Mucosa of stomach (tissue), 1 donor: ENCODE data around the gene RANBP17.
"Not testable (repeated sequence)": the region's sequence is repeated elsewhere in the genome, so short reads cannot be mapped to it uniquely, and the experiment has no call there.

Experiments used
- H3K27me3 ChIP-seq: one replicate; pipeline ENCODE4 v1.7.0; 2013; ENCODE audit warnings: mild to moderate bottlenecking, low read length; ENCODE audit not compliant: control insufficient read depth, insufficient read depth
- H3K36me3 ChIP-seq: one replicate; pipeline ENCODE4 v1.7.0; 2013; ENCODE audit warnings: low read length; ENCODE audit not compliant: control insufficient read depth, insufficient read depth
- H3K4me1 ChIP-seq: one replicate; pipeline ENCODE4 v1.7.0; 2013; ENCODE audit warnings: mild to moderate bottlenecking, low read length; ENCODE audit not compliant: control insufficient read depth, insufficient read depth
- H3K4me3 ChIP-seq: one replicate; pipeline ENCODE4 v1.7.0; 2013; ENCODE audit warnings: low read length
- H3K9ac ChIP-seq: one replicate; pipeline ENCODE4 v1.7.0; 2013; ENCODE audit warnings: mild to moderate bottlenecking, low read length, moderate library complexity
- H3K9me3 ChIP-seq: one replicate; pipeline ENCODE4 v1.7.0; 2013; ENCODE audit warnings: mild to moderate bottlenecking, low read length, moderate library complexity; ENCODE audit not compliant: control insufficient read depth
- donor health status: Pancreatic carcinoma.

RANBP17 gene

DNA sequence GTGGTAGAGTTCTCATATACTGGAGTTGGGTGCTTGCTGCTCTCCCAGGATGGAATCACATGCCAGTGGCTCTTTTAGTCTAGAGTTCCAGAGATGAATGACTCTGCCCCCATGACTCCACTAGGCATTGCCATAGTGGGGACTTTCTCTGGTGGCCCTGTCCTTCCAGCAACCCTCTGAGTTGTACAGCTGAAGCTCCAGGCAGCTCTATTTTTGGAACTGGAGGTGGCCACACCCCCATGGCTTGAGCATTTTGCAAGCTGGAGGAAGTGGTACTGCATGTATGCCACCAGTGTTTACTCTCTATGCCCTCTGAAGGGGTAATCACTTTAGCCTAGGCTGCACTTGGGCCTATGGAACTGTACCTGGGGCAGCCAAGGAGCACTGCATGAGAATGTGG, 112.6 kb downstream of the RANBP17 start:
- H3K4me1 ChIP-seq, result no peaks in the 10 kb centered on the region

DNA sequence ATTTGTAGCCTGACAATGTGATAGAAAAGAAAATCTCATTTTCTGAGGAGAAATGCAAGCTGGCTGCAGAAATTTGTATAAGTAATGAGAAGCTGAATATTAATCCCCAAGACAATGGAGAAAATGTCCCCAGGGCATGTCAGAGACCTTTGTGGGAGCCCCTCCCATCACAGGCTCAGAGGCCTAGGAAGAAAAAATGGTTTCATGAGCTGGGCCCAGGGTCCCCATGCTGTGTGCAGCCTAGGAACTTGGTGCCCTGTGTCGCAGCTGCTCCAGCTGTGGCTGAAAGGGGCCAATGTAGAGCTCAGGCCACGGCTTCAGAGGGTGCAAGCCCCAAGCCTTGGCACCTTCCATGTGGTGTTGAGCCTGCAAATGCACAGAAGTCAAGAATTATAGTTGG, 118.4 kb downstream of the RANBP17 start:
- not testable (repeated sequence) for H3K9ac ChIP-seq, H3K27me3 ChIP-seq, H3K4me1 ChIP-seq, H3K9me3 ChIP-seq, H3K4me3 ChIP-seq, H3K36me3 ChIP-seq

More for the DNA sequence above, 112.6 kb downstream of the RANBP17 start:
- H3K9me3 ChIP-seq, result no peaks in the 10 kb centered on the region
- H3K36me3 ChIP-seq, result no peaks in the 10 kb centered on the region
- no peaks in the 10 kb centered on the region for H3K27me3 ChIP-seq
- no peak overlapping the region for H3K9ac ChIP-seq
- no peak overlapping the region for H3K4me3 ChIP-seq

DNA sequence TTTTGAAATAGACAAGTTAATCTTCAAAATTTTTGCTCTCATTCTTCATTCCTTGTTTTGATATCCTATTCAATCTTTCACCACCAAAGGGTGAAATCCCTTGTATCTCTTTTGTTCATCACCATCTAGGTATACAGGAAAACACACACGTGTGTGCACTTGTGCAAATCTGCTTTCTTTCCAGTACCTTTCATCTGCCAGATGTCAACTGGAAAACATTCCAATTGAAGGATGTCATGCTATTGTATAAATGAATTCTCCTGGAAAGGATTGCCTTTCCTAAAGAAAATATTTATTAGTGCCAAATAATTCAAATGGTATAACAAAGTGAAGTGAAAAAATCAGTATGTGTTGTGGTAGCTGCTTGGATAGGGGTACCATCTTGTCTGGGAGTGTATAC, 123.7 kb downstream of the RANBP17 start:
- Histone ChIP-seq H3K9me3 (no peaks in the 10 kb centered on the region), H3K4me1 (no peaks in the 10 kb centered on the region), H3K36me3 (no peaks in the 10 kb centered on the region), H3K4me3 (no peak overlapping the region), H3K27me3 (no peaks in the 10 kb centered on the region), H3K9ac (no peak overlapping the region)

DNA sequence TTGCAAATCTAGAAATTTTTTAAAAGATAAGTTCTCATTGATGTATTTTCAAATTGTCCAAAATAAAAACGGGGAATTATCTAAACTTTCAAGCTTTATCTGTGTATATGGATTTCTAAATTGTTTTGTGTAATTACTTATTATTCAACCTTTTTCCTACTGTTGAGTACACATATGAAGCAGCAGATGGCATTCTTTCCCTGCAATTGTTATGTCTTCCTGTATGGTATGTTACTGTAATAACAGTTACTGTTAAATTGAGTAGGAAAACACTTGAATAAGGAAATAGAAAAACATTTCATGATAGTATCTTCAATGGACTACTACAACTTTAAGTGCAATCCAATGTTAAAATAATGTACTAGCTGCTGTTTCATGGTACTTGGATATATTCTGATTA, 124.8 kb downstream of the RANBP17 start:
- Histone ChIP-seq H3K27me3 (no peaks in the 10 kb centered on the region), H3K4me1 (no peaks in the 10 kb centered on the region), H3K36me3 (no peaks in the 10 kb centered on the region), H3K9me3 (no peaks in the 10 kb centered on the region), H3K9ac (no peak overlapping the region), H3K4me3 (no peak overlapping the region)

DNA sequence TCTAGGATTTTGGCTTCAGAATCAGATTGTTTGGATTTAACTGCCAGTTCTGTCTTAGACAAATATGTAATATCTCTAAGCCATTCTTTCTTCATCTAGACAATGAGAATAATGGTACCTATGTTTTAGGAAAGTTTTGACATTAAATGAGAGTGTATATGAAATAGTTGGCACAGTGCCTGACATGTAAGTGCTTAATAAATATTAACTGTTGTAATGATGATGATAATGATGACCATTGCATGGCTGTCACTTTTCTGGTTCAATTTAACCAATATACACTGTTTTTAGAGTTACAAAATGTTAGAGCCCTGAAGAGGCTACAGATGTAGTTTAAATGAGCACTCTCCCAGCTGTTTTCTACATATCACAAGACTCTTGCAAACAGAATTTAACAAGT, 131.7 kb downstream of the RANBP17 start:
- Histone ChIP-seq H3K9ac (no peak overlapping the region), H3K27me3 (no peaks in the 10 kb centered on the region), H3K4me1 (no peaks in the 10 kb centered on the region), H3K36me3 (no peaks in the 10 kb centered on the region), H3K4me3 (no peak overlapping the region), H3K9me3 (no peaks in the 10 kb centered on the region)

DNA sequence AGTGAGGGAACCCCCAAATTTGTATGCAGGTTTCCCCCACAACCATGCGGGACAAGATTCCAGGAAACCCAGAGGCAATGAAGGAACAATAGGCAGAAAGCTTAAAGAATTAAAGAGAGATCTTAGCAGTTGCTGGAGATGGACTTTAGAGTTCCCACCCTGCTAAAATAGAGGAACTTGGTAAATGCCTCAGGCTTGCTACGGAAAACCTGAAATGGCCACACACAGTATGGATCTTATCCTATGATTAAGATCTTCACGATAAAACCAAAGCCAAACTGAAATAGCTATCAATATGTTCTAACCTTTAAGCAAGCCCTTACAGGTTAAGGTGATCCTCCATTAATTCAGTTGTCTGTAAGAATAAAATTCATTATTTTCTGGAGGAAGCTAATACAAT, 148.3 kb downstream of the RANBP17 start:
- H3K9ac ChIP-seq, result no peak overlapping the region
- H3K9me3 ChIP-seq, result no peaks in the 10 kb centered on the region
- H3K4me1 ChIP-seq, result no peaks in the 10 kb centered on the region
- no peaks in the 10 kb centered on the region for H3K27me3 ChIP-seq
- no peak overlapping the region for H3K4me3 ChIP-seq
- no peaks in the 10 kb centered on the region for H3K36me3 ChIP-seq

DNA sequence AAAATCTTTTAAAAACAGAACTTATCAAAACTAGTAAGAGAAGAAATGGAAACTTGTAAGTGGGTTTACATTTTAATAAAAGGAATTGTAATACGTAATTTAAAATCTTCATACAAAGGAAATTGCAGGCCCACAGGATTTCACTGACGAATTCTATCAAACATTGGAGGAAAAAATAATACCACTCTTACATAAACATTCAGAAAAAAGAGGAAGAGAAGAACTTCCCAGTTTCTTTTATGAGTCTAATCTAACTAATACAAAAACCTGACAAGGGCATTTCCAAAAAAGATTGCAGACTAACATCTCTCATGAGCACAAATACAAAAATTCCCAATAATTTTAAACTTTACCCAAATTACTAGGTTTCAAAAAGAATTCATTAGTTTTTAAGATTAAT, 149.0 kb downstream of the RANBP17 start:
- Histone ChIP-seq H3K36me3 (no peaks in the 10 kb centered on the region), H3K4me3 (no peak overlapping the region), H3K27me3 (no peaks in the 10 kb centered on the region), H3K9ac (no peak overlapping the region), H3K9me3 (no peaks in the 10 kb centered on the region), H3K4me1 (no peaks in the 10 kb centered on the region)

DNA sequence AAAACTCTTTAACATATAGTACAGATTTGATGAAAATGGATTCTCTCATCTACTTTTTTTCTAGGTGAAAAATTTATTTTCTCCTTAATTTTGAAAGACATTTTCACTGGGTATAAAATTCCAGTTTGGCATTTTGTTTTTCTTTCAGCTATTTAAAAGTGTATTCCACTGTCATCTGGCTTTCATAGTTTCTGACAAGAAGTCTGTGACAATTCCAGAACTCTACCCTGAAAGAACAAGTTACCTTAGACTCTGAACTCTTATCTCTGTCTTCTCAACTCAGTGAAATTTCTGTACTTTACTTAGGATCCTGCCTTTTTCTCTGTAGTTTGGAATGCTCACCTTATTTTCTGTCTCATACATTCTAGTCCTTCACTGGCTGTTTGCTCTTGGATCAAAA, 161.7 kb downstream of the RANBP17 start:
- H3K27me3 ChIP-seq, result no peaks in the 10 kb centered on the region
- no peak overlapping the region for H3K9ac ChIP-seq
- no peaks in the 10 kb centered on the region for H3K9me3 ChIP-seq
- H3K4me3 ChIP-seq, result no peak overlapping the region
- H3K36me3 ChIP-seq, result no peaks in the 10 kb centered on the region
- H3K4me1 ChIP-seq, result no peaks in the 10 kb centered on the region

DNA sequence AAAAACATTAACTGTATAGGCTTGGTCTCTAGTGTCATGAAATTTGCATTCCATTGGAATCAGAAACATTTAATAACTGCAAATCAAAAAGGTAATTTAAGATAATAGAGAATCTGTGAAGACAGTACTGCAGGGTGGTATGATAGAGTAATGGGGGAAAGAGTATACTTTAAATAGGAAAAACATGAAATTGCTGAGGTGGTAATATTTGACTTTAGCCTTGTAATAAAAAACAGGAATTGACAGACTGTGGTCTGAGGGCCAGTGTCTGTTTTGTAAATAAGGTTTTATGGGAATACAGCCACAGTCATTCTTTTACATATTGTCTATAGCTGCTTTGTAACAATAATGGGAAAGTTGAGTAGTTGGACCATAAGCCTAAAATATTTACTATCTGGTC, 162.3 kb downstream of the RANBP17 start:
- no peaks in the 10 kb centered on the region for H3K36me3 ChIP-seq
- no peaks in the 10 kb centered on the region for H3K4me1 ChIP-seq
- H3K4me3 ChIP-seq, result no peak overlapping the region
- H3K9ac ChIP-seq, result no peak overlapping the region
- H3K27me3 ChIP-seq, result no peaks in the 10 kb centered on the region
- no peaks in the 10 kb centered on the region for H3K9me3 ChIP-seq

DNA sequence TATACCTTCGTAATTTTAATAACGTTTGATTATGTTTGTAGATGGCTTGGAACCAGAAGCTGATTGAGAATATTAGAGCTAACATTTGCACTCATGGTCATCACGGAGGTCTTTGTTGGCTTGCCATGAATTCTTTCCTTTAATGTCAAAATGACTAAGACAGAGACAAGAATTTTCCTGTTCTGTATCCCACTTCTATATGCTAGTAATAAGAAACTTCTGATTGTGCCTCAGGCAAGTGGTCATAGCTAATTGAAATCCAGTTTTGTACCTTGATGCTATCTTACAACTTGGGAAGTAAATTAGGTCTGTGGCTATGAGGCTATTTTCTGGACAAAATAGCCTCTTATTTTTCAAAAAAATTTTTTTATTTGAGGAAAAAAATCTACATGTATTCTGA, 167.6 kb downstream of the RANBP17 start:
- Histone ChIP-seq H3K4me1 (no peaks in the 10 kb centered on the region), H3K9ac (no peak overlapping the region)

DNA sequence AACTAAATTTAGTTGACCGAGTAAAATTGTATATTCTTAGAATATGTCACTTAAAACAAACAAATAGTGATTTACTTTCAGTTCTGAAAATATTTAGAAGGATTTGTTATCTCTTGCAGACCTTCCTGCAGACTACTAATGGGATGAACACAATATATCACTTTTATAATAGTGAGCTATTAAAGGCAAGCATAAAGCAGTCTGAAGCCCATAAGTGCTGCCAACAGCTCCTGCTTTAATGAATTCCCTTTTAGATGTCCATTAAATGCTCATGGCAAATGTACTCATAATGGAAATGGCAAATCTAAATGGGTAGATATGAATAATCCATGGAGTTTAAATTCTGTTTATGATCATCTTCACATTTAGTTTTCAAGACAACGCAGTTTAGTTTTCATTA, 170.2 kb downstream of the RANBP17 start:
- Histone ChIP-seq H3K36me3 (no peaks in the 10 kb centered on the region), H3K4me3 (no peak overlapping the region), H3K9ac (no peak overlapping the region), H3K27me3 (no peaks in the 10 kb centered on the region), H3K9me3 (no peaks in the 10 kb centered on the region), H3K4me1 (no peaks in the 10 kb centered on the region)

More for the DNA sequence above, 167.6 kb downstream of the RANBP17 start:
- Histone ChIP-seq H3K36me3 (no peaks in the 10 kb centered on the region), H3K9me3 (no peaks in the 10 kb centered on the region), H3K27me3 (no peaks in the 10 kb centered on the region), H3K4me3 (no peak overlapping the region)

DNA sequence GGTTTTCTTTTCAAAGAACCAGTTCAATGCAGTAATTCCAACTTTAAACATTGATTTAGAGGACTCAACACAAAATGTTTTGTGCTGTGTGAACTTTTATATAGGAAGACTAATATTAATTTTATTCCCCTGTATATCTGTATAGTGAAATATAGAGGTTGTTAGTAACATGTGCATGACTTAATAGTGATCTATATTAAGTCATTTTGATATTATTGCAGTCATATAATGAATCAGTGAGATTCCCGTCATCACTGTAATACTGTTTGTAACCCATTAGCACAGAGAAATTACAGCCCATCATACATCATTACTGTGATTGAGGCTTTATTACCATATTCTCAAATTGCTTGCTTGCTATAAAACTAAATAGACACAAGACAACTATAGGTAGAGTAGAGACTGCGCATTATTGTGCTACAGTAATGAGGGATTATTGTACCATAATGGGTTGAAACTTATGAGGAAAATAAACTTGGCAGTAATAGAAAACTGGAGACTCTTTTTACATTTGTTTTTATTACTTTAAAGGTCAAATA, 170.7 kb downstream of the RANBP17 start:
- Histone ChIP-seq H3K9ac (no peak overlapping the region), H3K4me3 (no peak overlapping the region), H3K36me3 (no peaks in the 10 kb centered on the region), H3K9me3 (no peaks in the 10 kb centered on the region), H3K27me3 (no peaks in the 10 kb centered on the region), H3K4me1 (no peaks in the 10 kb centered on the region)

DNA sequence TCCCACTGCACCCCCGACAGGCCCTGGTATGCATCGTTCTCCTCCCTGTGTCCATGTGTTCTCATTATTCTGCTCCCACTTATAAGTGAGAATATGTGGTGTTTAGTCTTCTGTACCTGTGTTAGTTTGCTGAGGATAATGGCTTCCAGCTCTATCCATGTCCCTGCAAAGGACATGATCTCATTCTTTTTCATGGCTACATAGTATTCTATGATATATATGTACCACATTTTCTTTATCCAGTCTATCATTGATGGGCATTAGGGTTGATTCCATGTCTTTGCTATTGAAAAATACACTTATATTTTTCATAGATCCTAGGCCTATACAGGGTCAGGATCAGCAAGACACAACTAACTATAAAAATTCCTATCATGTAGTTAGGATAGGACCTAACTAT, 180.1 kb downstream of the RANBP17 start:
- not testable (repeated sequence) for H3K4me3 ChIP-seq, H3K9ac ChIP-seq, H3K9me3 ChIP-seq, H3K27me3 ChIP-seq, H3K4me1 ChIP-seq, H3K36me3 ChIP-seq
